ENCODE data around the gene ZNF335. TPM values are rescaled to one million over a fixed set of nuclear protein-coding genes. Genes with fewer than 3 reads are reported as not detected.

The ZNF335 gene
- total and polyA plus RNA-seq, 2 of the 13 experiments (the other 11 are each of a cell fraction or from before 2014, with no cell fraction given), result 9.7 to 13.7 TPM

- H3K4me2 ChIP-seq (ENCODE audit: low read depth, low read length), result peak overlapping the region; percentile 4; the same call in 1 of the 2 replicates
- H3K4me1 ChIP-seq (ENCODE audit: insufficient read depth, low read length), result peaks cover 50% of the 10 kb centered on the region
- intact Hi-C loops (cut with micrococcal nuclease; ENCODE audit: unreplicated experiment) (loop anchor here (1.0 kb wide), 1 partner anchor 14 kb away; the partner anchor contains the start of genes CTSA and NEURL2), in situ Hi-C loops (cut with HindIII; ENCODE audit: extremely low pct_ligation_motif_present, low pct_unique_long_range_greater_than_20kb) (no loop called here)
- WGBS (ENCODE audit: low lambda C conversion rate), result 37% methylated on average over 8 of the region's 8 CpGs
- H2AFZ ChIP-seq (ENCODE audit: low read length), result no peak overlapping the region
- ChIA-PET CTCF (ENCODE audit: low intra/inter-chr PET ratio, low total read pairs) (no interaction called here), POLR2A (interaction anchor here (1.0 to 8.8 kb wide), 12 partner anchors 9 to 64 kb away, joined by 4 to 164 read pairs (median 10); partner anchors contain the start of genes CTSA, NEURL2, PCIF1 and SPATA25)
- H4K20me1 ChIP-seq (ENCODE audit: insufficient read depth, low read length), result no peaks in the 10 kb centered on the region
- no peaks in the 10 kb centered on the region for H3K9me3 ChIP-seq (ENCODE audit: low read length)
- H3K79me2 ChIP-seq (ENCODE audit: insufficient read depth, low read length), result no peaks in the 10 kb centered on the region
- H3K27ac ChIP-seq (ENCODE audit: extremely low read length, insufficient read depth, low read length), result peak overlapping the region; percentile 21
- BruUV-seq (replicated peaks), result no TSS peak
- DNase-seq (ENCODE audit: low spot score), result peak; percentile 87
- H3K9ac ChIP-seq (ENCODE audit: insufficient read depth, low read depth, low read length), result no peak overlapping the region
- no peaks in the 10 kb centered on the region for H3K36me3 ChIP-seq (replicated peaks in 1 of 2; ENCODE audit: control insufficient read depth in 1 of 2, insufficient read depth in 2 of 2, low read length in 2 of 2)
- peak; percentile 21 for FAIRE-seq
- ATAC-seq, result peak; percentile 67
- H3K4me3 ChIP-seq (replicated peaks in 1 of 3; ENCODE audit: insufficient read depth in 1 of 3, low read depth in 2 of 3, low read length in 3 of 3), result no peak overlapping the region
- no peaks in the 10 kb centered on the region for H3K27me3 ChIP-seq (ENCODE audit: control insufficient read depth in 1 of 2, insufficient read depth in 2 of 2, low read length in 2 of 2)
- TF ChIP-seq GFI1 (CRISPR knock-in tag; IDR thresholded peaks at IDR 0.05; ENCODE audit: borderline replicate concordance) (0 out of 2 replicates have a peak, but pooled peaks have one; percentile 11), CHCHD3 (CRISPR knock-in tag; IDR thresholded peaks at IDR 0.05) (no peak), ZNF280B (CRISPR knock-in tag; IDR thresholded peaks at IDR 0.05; ENCODE audit: borderline replicate concordance) (no peak), SP2 (CRISPR knock-in tag; IDR thresholded peaks at IDR 0.05) (no peak; the same call in 1 of the 2 replicates), KDM3A (CRISPR knock-in tag; IDR thresholded peaks at IDR 0.05; ENCODE audit: low read depth) (no peak), ZNF83 (CRISPR knock-in tag; IDR thresholded peaks at IDR 0.05; ENCODE audit: borderline replicate concordance) (no peak), ZNF598 (CRISPR knock-in tag; IDR thresholded peaks at IDR 0.05; ENCODE audit: borderline replicate concordance) (no peak), PHF21A (CRISPR knock-in tag; IDR thresholded peaks at IDR 0.05) (no peak), POLR2A (IDR thresholded peaks at IDR 0.05; ENCODE audit: insufficient read depth in 1 of 2, low read depth in 2 of 2, low read length in 2 of 2) (peak in 1 of 2 experiments; percentile 59; a peak in 2 of 4 replicates), CEBPG (CRISPR knock-in tag; IDR thresholded peaks at IDR 0.05) (peak; percentile 12; the same call in 1 of the 2 replicates), AHDC1 (CRISPR knock-in tag; IDR thresholded peaks at IDR 0.05; ENCODE audit: borderline replicate concordance) (no peak), JUN (CRISPR knock-in tag; IDR thresholded peaks at IDR 0.05) (peak; percentile 58; the same call in 1 of the 2 replicates), ARHGAP35 (CRISPR knock-in tag; IDR thresholded peaks at IDR 0.05; ENCODE audit: borderline replicate concordance) (no peak), MLX (CRISPR knock-in tag; IDR thresholded peaks at IDR 0.05) (no peak)
These were observed 66.4 kb downstream of the ZNF335 start for GRCh38 chr20:45905505-45906079.

Data from HepG2 (cell line).